GM19043 (cell line): Measurements from ENCODE around the gene SH3PXD2B.
"Not testable (repeated sequence)": the region's sequence is repeated elsewhere in the genome, so short reads cannot be mapped to it uniquely, and the experiment has no call there.

Experiments
- ATAC-seq: cut with Tn5 transposase; IDR thresholded peaks from one replicate; pipeline ENCODE4 v1.9.1; 2021; ENCODE audit warnings: low read depth; ENCODE audit not compliant: unreplicated experiment

SH3PXD2B gene

DNA sequence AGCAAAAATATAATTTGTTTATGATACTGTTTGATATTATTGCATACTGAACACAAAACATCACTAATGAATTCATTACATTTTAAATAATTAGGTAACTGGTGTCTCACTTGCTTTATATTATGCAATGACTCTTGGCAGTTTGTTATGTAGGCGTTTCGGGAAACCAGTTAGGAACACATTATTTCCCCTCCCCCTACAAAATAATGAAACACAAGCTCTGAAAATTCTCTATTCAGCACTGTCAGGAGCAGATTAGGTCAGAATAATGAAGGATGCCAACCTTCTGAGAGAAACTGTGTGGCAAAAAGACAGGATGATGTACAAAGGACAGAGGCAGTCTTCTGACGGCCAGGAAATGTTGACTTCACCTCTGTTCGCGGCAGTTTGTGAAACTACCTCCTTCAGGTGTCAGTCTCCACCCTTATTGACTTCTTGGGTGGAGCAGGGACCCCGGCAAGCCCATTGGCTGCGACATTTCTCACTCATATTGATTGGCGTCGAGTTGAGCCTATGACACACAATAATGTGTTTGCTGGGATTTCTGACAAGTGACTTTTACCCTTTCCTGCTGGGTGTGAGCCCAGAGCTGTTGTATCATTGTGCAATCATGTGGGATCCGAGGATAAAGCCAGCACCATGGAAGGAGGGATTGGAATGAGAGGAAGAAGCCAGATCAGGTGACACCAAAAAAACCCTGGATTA lies 33.9 kb downstream of the SH3PXD2B start:
- no peak for ATAC-seq

GRCh38 chr5:172418862-172419814 lies 35.2 kb downstream of the SH3PXD2B start:
- ATAC-seq, result no peak

DNA sequence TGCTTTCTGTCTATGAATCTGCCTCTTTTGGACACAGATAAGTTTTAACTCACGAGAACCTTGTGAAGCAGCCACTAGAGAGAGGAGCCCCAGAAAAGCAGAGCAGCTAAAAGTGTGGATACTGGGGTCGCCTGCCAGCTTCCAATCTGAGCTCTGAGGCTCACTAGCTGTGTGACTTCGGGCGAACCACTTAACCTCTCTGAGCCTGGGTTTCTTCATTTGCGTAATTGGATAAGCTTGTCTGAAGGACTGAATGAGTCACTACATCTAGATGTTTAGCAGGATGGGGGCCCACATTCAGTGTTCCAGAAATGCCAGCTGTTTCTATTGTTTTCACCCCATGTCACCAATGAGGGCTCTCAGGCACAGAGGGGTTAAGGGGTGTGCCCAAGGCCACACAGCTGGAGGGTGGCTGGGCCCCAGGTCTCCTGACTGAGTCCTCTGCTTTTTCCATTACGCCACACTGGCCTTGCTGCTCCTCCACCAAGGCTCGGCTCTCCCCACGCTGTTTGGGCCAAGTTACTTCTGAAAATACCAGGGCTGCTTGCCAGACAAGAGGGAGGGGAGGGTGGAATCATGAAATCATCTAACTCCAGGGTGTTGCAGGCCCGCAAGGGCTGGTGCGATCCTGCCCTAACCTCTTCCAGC lies 36.2 kb downstream of the SH3PXD2B start:
- ATAC-seq, result no peak

- ATAC-seq, result no peak
These were observed 37.0 kb downstream of the SH3PXD2B start for GRCh38 chr5:172417130-172417841.

DNA sequence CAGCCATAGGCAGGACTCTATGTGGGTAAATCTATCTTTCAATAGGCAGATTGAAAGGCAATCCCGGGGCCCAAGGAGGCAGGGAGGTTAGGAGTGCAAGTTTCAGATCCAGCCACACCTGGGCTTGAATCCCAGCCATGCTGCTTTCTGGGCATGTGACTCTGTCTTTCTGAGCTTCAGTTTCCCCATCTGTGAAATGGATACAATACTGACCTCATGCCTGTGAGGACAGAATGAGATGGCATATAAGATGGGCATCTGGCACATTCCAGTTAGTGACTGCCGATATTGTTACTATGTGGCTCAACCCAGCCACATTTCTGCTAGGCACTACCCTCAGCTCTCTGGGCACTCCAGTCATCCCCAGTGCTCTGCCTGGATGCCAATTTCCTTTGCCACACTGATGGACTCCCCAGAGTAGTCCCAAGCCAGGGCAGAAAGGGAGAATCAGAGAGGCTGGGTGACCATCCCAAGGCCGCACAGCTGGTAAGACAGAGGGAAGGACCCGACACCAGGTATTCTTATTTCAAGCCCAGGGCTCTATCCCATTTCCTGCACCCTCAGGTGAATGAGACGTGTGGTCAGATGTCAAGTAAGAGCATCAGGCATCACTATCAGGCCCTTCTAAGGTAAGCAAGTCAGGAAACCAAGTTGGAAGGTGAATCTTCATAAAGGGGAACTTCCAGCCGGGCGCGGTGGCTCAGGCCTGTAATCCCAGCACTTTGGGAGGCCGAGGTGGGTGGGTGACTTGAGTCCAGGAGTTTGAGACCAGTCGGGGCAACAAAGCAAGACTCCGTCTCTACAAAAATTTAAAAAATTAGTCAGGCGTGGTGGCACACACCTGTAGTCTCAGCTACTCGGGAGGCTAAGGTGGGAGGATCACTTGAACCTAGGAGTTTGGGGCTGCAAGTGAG lies 38.7 kb downstream of the SH3PXD2B start:
- ATAC-seq, result no peak

DNA sequence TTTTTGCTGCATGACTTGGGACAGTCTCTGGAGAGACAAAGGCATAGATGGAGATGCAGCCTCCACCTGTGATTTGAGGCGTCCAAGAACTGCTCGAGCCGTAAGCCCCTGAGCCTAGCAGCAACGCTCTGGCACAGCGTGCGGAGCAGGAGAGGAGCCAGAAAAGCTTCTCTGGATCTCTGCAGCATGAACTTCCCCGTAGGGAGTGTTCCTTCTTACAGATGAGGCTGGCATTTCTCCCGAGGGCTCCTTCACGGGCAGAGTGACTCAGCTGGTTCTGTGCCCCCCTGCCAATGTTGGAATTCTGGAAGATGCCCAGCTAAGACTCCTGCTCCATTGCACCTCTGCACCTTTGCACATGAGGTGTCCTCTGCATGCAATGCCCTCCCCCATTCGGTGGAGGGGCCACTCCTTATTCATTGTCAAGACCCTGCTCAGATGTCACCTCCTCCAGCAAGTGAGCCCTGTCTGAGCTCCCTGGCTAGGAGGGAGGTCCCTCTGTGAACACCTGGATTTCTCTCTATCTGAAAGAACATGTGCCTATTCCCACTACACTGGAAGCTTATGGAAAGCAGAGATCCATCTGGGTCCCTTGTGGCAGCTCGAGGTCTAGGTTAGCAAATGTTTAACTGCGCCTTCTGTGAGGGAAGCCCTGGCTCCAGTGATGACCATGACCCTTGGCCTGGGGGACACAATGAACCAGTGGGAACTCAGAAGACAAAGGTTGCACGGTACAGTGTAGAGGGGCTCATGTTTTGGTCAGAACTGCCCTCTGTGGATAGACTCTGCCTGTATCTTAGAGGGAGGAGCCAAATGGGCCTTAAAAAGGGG lies 39.6 kb downstream of the SH3PXD2B start:
- no peak for ATAC-seq

DNA sequence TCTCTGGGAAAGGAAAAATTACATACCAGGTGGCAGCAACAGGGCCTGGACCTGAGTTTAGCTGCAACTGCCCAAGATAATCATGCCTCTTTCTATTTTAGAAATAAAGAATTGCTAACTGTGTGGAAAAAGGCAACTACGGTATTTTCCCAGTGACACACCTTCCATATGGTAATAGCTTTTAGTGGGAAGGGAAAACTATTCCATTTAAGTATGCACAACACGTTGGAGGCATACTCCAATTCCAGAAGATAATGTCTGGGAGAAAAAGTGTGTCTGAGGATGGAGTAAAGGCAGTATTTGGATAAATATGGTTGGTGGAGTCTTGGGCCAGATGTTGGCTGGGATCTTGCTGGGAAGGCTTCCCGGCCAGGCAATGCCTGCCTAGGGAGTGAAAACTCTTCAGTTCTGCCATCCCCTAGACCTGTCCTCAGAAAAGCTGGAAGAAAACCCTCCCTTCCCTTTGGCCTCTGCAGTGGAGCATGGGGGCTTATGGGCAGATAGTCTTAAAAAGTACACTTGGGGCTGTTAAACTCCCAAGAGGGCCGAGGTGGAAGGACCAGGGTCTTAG lies 40.6 kb downstream of the SH3PXD2B start:
- no peak for ATAC-seq

GRCh38 chr5:172412724-172413286 lies 41.5 kb downstream of the SH3PXD2B start:
- no peak for ATAC-seq

DNA sequence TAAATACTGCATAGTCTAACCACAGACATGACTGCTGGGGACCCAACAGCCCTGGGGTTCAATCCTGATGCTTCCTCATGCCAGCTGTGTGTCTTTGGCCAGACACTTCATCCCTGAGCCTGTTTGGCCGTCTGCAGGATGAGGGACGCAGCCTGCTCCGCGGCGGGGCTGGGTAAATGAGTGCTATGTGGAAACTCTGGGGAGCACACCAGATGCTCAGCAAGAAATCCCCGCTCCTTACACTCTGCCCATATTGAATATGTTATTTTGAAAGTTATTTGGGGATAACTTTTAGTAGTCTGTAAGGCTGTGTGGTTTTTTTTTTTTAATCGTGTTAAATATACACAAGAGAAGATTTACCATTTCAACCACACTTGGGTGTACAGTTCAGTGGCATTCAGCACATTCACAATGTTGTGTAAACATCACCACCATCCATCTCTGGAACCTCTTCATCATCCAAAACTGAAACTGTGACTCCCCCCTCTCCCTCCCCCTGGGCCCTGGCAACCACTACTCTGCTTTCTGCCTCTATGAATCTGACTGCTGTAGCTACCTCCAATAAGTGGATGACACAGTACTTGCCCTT lies 42.7 kb downstream of the SH3PXD2B start:
- no peak for ATAC-seq

GRCh38 chr5:172410662-172411483 lies 43.5 kb downstream of the SH3PXD2B start:
- no peak for ATAC-seq

DNA sequence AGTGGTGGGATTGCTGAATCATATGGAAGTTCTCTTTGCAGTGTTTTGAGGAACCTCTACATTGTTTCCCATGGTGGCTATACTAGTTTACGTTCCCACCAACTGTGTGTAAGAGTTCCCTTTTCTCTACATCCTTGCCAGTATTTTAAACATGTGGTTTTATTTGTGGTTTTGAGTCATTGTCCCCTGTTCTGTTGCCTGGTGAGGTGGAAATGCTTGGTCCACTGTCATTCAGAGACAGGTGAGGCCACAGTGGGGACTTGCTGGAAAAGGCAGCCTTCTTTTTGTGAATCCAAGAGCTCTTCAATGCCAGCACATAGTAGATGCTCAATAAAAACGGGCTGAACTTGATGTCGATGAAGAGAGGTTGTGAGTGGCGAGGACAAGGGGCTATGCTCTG lies 44.2 kb downstream of the SH3PXD2B start:
- no peak for ATAC-seq

DNA sequence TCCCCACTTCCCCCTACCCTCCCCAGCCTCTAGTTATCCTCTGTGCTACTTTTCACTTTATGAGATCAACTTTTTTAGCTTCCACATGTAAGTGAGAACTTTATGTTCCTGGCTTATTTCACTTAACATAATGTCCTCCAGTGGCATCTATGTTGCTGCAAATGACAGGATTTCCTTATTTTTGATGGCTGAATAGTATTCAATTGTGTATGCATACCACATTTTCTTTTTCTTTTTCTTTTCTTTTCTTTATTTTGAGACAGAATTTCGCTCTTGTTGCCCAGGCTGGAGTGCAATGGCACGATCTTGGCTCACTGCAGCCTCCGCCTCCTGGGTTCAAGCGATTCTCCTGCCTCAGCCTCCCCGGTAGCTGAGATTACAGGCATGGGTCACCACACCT lies 44.8 kb downstream of the SH3PXD2B start:
- ATAC-seq, result not testable (repeated sequence)

- ATAC-seq, result no peak
These were observed 46.5 kb downstream of the SH3PXD2B start for GRCh38 chr5:172407822-172408221.

DNA sequence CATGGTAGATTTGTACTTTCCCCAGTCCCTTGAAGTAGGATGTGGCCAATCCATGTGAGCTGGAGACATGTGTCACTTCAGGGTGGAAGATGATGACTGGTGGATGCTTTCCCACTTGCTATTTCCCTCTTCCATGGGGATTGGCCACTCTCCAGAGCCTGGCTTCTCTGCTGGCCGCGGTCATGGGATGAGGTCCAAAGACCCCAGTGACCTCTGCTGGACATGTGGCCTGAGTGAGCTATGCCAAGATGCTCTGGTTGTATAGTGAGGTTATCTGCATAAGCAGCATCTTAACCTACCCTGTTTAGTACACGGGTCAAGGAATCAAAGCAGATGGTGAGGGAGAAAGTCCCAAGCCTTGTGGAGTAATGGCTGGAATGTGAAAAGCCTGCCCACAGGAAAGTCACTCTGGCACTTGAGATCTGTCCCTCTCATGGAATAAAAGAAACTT lies 47.1 kb downstream of the SH3PXD2B start:
- no peak for ATAC-seq

GRCh38 chr5:172405226-172406107 lies 48.9 kb downstream of the SH3PXD2B start:
- no peak for ATAC-seq

DNA sequence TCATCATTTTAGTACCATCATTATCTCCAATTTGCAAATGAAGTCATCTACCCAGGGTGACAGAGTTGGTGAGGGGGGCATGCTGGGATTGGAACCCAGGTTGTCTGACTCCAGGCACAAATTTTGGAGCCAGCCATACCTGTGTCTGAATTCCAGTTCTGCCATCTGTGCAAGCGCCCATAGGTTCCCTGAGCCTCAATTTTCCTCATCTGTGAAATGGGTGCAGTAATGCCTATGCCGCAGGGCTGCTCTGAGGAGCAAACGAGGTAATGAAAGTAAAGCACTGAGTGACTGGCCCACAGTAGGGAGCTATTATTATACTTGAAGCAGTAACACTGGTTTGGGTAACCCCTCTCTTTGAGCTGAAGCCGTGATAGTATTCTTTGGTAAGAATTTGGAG lies 49.6 kb downstream of the SH3PXD2B start:
- ATAC-seq, result no peak
